Lung microvascular endothelial cell (primary cell): Measurements from ENCODE around the gene CCNI. TPM values are rescaled to one million over a fixed set of nuclear protein-coding genes. Genes with fewer than 3 reads are reported as not detected.
"Not testable (repeated sequence)": the region's sequence is repeated elsewhere in the genome, so short reads cannot be mapped to it uniquely, and the experiment has no call there.

Experiments used
- DNase-seq, 2 donors: peaks; one replicate each; pipeline versions ENCODE4 v3.0.0 to v3.0.0-alpha.2; 2010; ENCODE audit warnings: low read depth in 2 of 2
- total RNA-seq: library from RNA; depleted of rRNA; stranded (reverse); fragments of >200 nt; gene quantifications from 2 replicates; pipeline ENCODE4 v1.2.1, GENCODE V29; 2014

The CCNI gene
- 62.1 and 80.6 TPM in 2 replicates for total RNA-seq

GRCh38 chr4:77075869-77076799, at the start of gene CCNI:
Gene CCNI, minus strand, starts transcription at chr4:77075989. Its CDS starts 9,627 bp downstream, at chr4:77066362.
- peak; percentile 96 to 98 for DNase-seq

- no peak for DNase-seq
Measured at GRCh38 chr4:77124576-77124975, 48.8 kb upstream of the CCNI start.

GRCh38 chr4:77123411-77123810, 47.6 kb upstream of the CCNI start:
- no peak for DNase-seq

GRCh38 chr4:77122656-77123055, 46.9 kb upstream of the CCNI start:
- no peak for DNase-seq

- DNase-seq = no peak
Measured at GRCh38 chr4:77121736-77122240, 46.0 kb upstream of the CCNI start.

GRCh38 chr4:77120886-77121508, 45.2 kb upstream of the CCNI start:
- DNase-seq = no peak

- DNase-seq = no peak
Measured at GRCh38 chr4:77117721-77118120, 41.9 kb upstream of the CCNI start.

GRCh38 chr4:77113069-77113468, 37.3 kb upstream of the CCNI start:
- DNase-seq = no peak

- DNase-seq = no peak
Measured at GRCh38 chr4:77110730-77111129, 34.9 kb upstream of the CCNI start.

- peak in 1 of 2 donors; percentile 33 for DNase-seq
Measured at GRCh38 chr4:77104791-77105540, 29.2 kb upstream of the CCNI start.

GRCh38 chr4:77104388-77104787, 28.6 kb upstream of the CCNI start:
- DNase-seq = no peak

- DNase-seq = peak in 1 of 2 donors; percentile 90
Measured at GRCh38 chr4:77100234-77100633, 24.4 kb upstream of the CCNI start.

GRCh38 chr4:77097611-77098010, 21.8 kb upstream of the CCNI start:
- DNase-seq = no peak

- peak; percentile 77 to 78 for DNase-seq
Measured at GRCh38 chr4:77095101-77095821, 19.5 kb upstream of the CCNI start.

GRCh38 chr4:77094496-77094895, 18.7 kb upstream of the CCNI start:
- DNase-seq = no peak

- DNase-seq = peak in 1 of 2 donors; percentile 63
Measured at GRCh38 chr4:77093401-77093800, 17.6 kb upstream of the CCNI start.

- DNase-seq = peak; percentile 26 to 74
Measured at GRCh38 chr4:77092975-77093374, 17.2 kb upstream of the CCNI start.

- no peak for DNase-seq
Measured at GRCh38 chr4:77089866-77090265, 14.1 kb upstream of the CCNI start.

- not testable (repeated sequence) for DNase-seq
Measured at GRCh38 chr4:77087027-77087426, 11.2 kb upstream of the CCNI start.

- DNase-seq = no peak
Measured at GRCh38 chr4:77084019-77084639, 8.3 kb upstream of the CCNI start.
